Neural cell (in vitro differentiated cells): Measurements from ENCODE around the gene VAV2. TPM values are rescaled to one million over a fixed set of nuclear protein-coding genes. Genes with fewer than 3 reads are reported as not detected.

Source experiments
- H2AFZ ChIP-seq: fragments of 200-600, 300-800 bp; sonication (generic), shearing (Covaris generic); 2 replicates; pipeline ENCODE4 v1.6.0; 2014; ENCODE audit warnings: low read depth, mild to moderate bottlenecking, antibody characterized with exemption, low read length, moderate library complexity
- H3F3A ChIP-seq: fragments of 200-600 bp; shearing (Covaris generic); 2 replicates; pipeline ENCODE4 v1.6.1; 2016; ENCODE audit warnings: mild to moderate bottlenecking, moderate library complexity, mixed read lengths, antibody characterized with exemption, low read length; ENCODE audit not compliant: insufficient read depth, poor library complexity, severe bottlenecking
- H3K27ac ChIP-seq: fragments of 200-600, 300-800 bp; sonication (generic), shearing (Covaris generic); 2 replicates; pipeline ENCODE4 v1.5.1; 2014; ENCODE audit warnings: mild to moderate bottlenecking, low read length, moderate library complexity
- H3K27me3 ChIP-seq: fragments of 300-800, 200-600 bp; sonication (generic), shearing (Covaris generic); 2 replicates; pipeline ENCODE4 v1.6.0; 2014; ENCODE audit warnings: mild to moderate bottlenecking, low read depth, low read length, moderate library complexity; ENCODE audit not compliant: insufficient read depth
- H3K36me3 ChIP-seq: fragments of 300-800, 200-600 bp; sonication (generic), shearing (Covaris generic); 2 replicates; pipeline ENCODE4 v1.5.1; 2014; ENCODE audit warnings: mild to moderate bottlenecking, antibody characterized with exemption, low read length, moderate library complexity; ENCODE audit not compliant: insufficient read depth
- H3K4me2 ChIP-seq: fragments of 300-800, 200-600 bp; sonication (generic), shearing (Covaris generic); 2 replicates; pipeline ENCODE4 v1.6.0; 2014; ENCODE audit warnings: mild to moderate bottlenecking, low read length
- H3K4me3 ChIP-seq: fragments of 300-800, 200-600 bp; sonication (generic), shearing (Covaris generic); 2 replicates; pipeline ENCODE4 v1.5.1; 2014; ENCODE audit warnings: mild to moderate bottlenecking, low read length, moderate library complexity
- H3K79me2 ChIP-seq: fragments of 200-600 bp; shearing (Covaris generic); replicated peaks from 2 replicates; pipeline ENCODE4 v1.6.0; 2014; ENCODE audit warnings: mild to moderate bottlenecking, low read length, moderate library complexity; ENCODE audit not compliant: insufficient read depth
- H3K9ac ChIP-seq: fragments of 300-800, 200-600 bp; sonication (generic), shearing (Covaris generic); 2 replicates; pipeline ENCODE4 v1.6.1; 2016; ENCODE audit warnings: mild to moderate bottlenecking, low read length, mixed read lengths
- H3K9me2 ChIP-seq: fragments of 200-600 bp; shearing (Covaris generic); 2 replicates; pipeline ENCODE4 v1.6.1; 2016; ENCODE audit warnings: mild to moderate bottlenecking, low read length, mixed read lengths; ENCODE audit not compliant: insufficient read depth
- H3K9me3 ChIP-seq: fragments of 200-600, 300-800 bp; sonication (generic), shearing (Covaris generic); 2 replicates; pipeline ENCODE4 v1.6.1; 2016; ENCODE audit warnings: mild to moderate bottlenecking, mixed run types, low read length, moderate library complexity, mixed read lengths
- H4K20me1 ChIP-seq: fragments of 200-600 bp; shearing (Covaris generic); 2 replicates; pipeline ENCODE4 v1.6.1; 2016; ENCODE audit warnings: mild to moderate bottlenecking, mixed run types; ENCODE audit not compliant: insufficient read depth
- CTCF ChIP-seq: fragments of 450-650 bp; IDR thresholded peaks from 2 replicates; pipeline ENCODE4 v1.5.1; 2014; ENCODE audit warnings: antibody characterized with exemption, mild to moderate bottlenecking, moderate library complexity; ENCODE audit not compliant: poor library complexity, severe bottlenecking
- EP300 ChIP-seq: fragments of 450-650 bp; conservative IDR thresholded peaks from 2 replicates; pipeline ENCODE4 v1.6.1; 2014; ENCODE audit warnings: antibody characterized with exemption, mild to moderate bottlenecking, moderate library complexity; ENCODE audit not compliant: poor library complexity, severe bottlenecking
- EZH2 ChIP-seq: fragments of 200-600, 300-800 bp; shearing (Covaris generic), sonication (generic); IDR thresholded peaks from 2 replicates; pipeline ENCODE4 v1.6.1; 2014; ENCODE audit warnings: antibody characterized with exemption, low read length, borderline replicate concordance, mild to moderate bottlenecking; ENCODE audit not compliant: insufficient read depth, poor library complexity, severe bottlenecking
- MXI1 ChIP-seq: fragments of 450-650 bp; conservative IDR thresholded peaks from 2 replicates; pipeline ENCODE4 v1.6.1; 2014; ENCODE audit warnings: antibody characterized with exemption, mild to moderate bottlenecking; ENCODE audit not compliant: poor library complexity, severe bottlenecking
- POLR2AphosphoS5 ChIP-seq: IDR thresholded peaks from 2 replicates; pipeline ENCODE4 v1.6.1; 2012
- RAD21 ChIP-seq: fragments of 450-650 bp; conservative IDR thresholded peaks from 2 replicates; pipeline ENCODE4 v1.6.1; 2014; ENCODE audit warnings: antibody characterized with exemption, mild to moderate bottlenecking, moderate library complexity
- SMC3 ChIP-seq: fragments of 450-650 bp; conservative IDR thresholded peaks from 2 replicates; pipeline ENCODE4 v1.6.1; 2014; ENCODE audit warnings: antibody characterized with exemption, mild to moderate bottlenecking, moderate library complexity; ENCODE audit not compliant: poor library complexity
- TAF1 ChIP-seq: IDR thresholded peaks from 2 replicates; pipeline ENCODE4 v1.6.1; 2012; ENCODE audit warnings: low read depth
- polyA plus RNA-seq: library from polyadenylated mRNA; depleted of rRNA; stranded (reverse); fragments of >200 nt; gene quantifications from 2 replicates; pipeline ENCODE4 v1.2.3, GENCODE V29; 2014
- TF ChIP-seq, protein P1 (sequence below): IDR thresholded peaks from 2 replicates; pipeline ENCODE4 v1.6.1; 2012; ENCODE audit warnings: borderline replicate concordance

VAV2 gene
- polyA plus RNA-seq, 1 donor from 2014 or later = 35.2 TPM

DNA sequence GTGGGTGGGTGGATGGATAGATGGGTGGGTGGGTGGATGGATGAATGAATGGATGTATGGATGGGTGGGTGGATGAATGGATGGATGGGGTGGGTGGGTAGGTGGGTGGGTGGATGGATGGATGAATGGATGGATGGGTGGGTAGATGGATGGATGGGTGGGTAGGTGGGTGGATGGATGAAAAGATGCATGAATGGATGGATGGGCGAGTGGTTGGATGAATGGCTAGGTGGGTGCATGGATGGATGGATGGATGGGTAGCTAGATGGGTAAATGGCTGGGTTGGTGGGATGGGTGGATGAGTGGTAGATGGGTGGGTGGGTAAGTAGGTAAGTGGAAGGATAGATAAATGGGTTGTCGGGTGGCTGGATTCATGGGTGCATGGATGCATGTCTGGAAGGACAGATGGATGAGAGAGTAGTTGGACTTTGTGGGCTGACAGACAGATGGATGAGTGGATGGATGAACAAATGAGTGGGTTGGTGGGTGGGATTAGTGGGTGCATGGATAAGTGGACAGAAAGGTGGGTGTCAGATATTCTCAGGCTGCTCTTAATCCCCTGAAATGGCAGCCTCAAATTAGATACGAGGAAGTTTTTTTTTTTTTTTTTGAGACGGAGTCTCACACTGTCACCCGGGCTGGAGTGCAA is 153.1 kb downstream of the VAV2 start:
- no peaks in the 10 kb centered on the region for H3K9me2 ChIP-seq
- H4K20me1 ChIP-seq = no peaks in the 10 kb centered on the region
- H3K79me2 ChIP-seq = no peaks in the 10 kb centered on the region

DNA sequence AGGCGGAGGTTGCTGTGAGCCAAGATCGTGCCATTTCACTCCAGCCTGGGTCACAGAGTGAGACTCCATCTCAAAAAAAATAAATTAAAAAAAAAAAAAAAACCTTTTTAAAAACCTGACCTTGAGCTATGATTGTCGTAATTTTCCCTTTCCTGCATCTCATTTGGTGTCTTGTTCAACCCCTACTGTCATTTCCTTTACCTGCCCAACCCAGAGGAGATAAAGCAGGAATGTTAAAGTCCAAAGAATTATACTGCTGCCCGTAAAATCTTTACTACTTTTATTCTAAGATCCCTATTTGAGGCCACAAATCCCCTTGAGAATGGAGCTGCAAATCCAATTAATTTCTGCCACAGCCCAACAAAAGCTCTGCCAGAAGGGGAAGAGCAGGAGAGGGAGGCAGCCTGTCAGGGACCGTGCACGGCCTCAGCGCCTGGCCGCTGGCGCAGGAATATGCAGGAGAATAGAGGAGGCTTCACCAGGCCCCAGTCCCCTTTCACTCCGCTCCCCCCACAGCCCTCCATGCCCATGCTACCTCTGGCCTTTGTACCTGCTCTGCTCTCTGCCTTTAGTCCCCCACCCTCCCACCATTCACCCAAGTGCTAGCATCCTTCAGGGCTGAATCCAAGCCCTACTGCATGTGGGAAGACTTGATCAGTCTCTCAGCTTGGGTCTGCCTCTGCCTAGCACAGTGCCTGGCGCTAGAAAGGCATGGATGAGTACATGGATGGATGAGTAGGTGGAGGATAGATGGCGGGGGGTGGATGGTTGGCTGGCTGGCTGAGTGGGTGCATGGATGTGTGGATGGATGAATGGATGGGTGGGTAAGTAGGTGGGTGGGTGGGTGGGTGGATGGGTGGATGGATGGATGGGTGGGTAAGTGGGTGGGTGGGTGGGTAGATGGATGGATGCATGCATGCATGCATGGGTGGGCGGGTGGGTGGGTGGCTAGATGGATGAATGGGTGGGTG is 154.2 kb downstream of the VAV2 start:
- no peaks in the 10 kb centered on the region for H3K79me2 ChIP-seq

More for the DNA sequence above, 153.1 kb downstream of the VAV2 start:
- H3K4me2 ChIP-seq = no peak overlapping the region
- H3F3A ChIP-seq = no peaks in the 10 kb centered on the region
- H3K27ac ChIP-seq = no peak overlapping the region
- H3K9me3 ChIP-seq = no peaks in the 10 kb centered on the region
- no peak for TF ChIP-seq EP300
- TF ChIP-seq SMC3 = no peak
- no peak for TF ChIP-seq TAF1
- no peak for TF ChIP-seq CTCF
- TF ChIP-seq POLR2AphosphoS5 = no peak
- TF ChIP-seq EZH2 = no peak
- TF ChIP-seq MXI1 = no peak
- TF ChIP-seq, protein P1, sequence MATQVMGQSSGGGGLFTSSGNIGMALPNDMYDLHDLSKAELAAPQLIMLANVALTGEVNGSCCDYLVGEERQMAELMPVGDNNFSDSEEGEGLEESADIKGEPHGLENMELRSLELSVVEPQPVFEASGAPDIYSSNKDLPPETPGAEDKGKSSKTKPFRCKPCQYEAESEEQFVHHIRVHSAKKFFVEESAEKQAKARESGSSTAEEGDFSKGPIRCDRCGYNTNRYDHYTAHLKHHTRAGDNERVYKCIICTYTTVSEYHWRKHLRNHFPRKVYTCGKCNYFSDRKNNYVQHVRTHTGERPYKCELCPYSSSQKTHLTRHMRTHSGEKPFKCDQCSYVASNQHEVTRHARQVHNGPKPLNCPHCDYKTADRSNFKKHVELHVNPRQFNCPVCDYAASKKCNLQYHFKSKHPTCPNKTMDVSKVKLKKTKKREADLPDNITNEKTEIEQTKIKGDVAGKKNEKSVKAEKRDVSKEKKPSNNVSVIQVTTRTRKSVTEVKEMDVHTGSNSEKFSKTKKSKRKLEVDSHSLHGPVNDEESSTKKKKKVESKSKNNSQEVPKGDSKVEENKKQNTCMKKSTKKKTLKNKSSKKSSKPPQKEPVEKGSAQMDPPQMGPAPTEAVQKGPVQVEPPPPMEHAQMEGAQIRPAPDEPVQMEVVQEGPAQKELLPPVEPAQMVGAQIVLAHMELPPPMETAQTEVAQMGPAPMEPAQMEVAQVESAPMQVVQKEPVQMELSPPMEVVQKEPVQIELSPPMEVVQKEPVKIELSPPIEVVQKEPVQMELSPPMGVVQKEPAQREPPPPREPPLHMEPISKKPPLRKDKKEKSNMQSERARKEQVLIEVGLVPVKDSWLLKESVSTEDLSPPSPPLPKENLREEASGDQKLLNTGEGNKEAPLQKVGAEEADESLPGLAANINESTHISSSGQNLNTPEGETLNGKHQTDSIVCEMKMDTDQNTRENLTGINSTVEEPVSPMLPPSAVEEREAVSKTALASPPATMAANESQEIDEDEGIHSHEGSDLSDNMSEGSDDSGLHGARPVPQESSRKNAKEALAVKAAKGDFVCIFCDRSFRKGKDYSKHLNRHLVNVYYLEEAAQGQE = no peak
- H3K27me3 ChIP-seq = no peaks in the 10 kb centered on the region
- H3K9ac ChIP-seq = no peak overlapping the region
- no peak overlapping the region for H2AFZ ChIP-seq
- no peaks in the 10 kb centered on the region for H3K36me3 ChIP-seq
- no peak overlapping the region for H3K4me3 ChIP-seq

More for the DNA sequence above, 154.2 kb downstream of the VAV2 start:
- H3F3A ChIP-seq = no peaks in the 10 kb centered on the region
- H3K9me3 ChIP-seq = no peaks in the 10 kb centered on the region
- H3K27me3 ChIP-seq = no peaks in the 10 kb centered on the region
- TF ChIP-seq, protein P1 = no peak
- TF ChIP-seq SMC3 = no peak
- TF ChIP-seq RAD21 = no peak
- TF ChIP-seq EZH2 = no peak
- no peak for TF ChIP-seq POLR2AphosphoS5
- H3K9ac ChIP-seq = no peak overlapping the region
- no peak overlapping the region for H3K4me3 ChIP-seq
- H4K20me1 ChIP-seq = no peaks in the 10 kb centered on the region
- no peaks in the 10 kb centered on the region for H3K9me2 ChIP-seq
- H3K4me2 ChIP-seq = no peak overlapping the region
- H3K36me3 ChIP-seq = no peaks in the 10 kb centered on the region
- no peak overlapping the region for H3K27ac ChIP-seq
- no peak overlapping the region for H2AFZ ChIP-seq
